ENCODE data around the gene FRS3. TPM values are rescaled to one million over a fixed set of nuclear protein-coding genes. Genes with fewer than 3 reads are reported as not detected.

FRS3 gene
- total and polyA plus RNA-seq, 9 of the 15 experiments (the other 6 are each of a cell fraction or from before 2014, with no cell fraction given) = 0.03 to 3.7 (median 1.6) TPM

GRCh38 chr6:41801380-41801779, 21.7 kb upstream of the FRS3 start (continued):
- TF ChIP-seq ZKSCAN1 (IDR thresholded peaks at IDR 0.05; ENCODE audit: low read depth, low read length) (no peak), MLX (CRISPR knock-in tag; conservative IDR thresholded peaks at IDR 0.05) (no peak), DEAF1 (CRISPR knock-in tag; IDR thresholded peaks at IDR 0.05) (peak; percentile 56), ZBTB40 (IDR thresholded peaks at IDR 0.05) (no peak), ZBTB40 (CRISPR knock-in tag; IDR thresholded peaks at IDR 0.05) (no peak), E2F1 (CRISPR knock-in tag; IDR thresholded peaks at IDR 0.05) (0 out of 2 replicates have a peak, but pooled peaks have one; percentile 41), RFX7 (CRISPR knock-in tag; IDR thresholded peaks at IDR 0.05) (no peak), MEF2D (tag; conservative IDR thresholded peaks at IDR 0.05; ENCODE audit: low read depth) (no peak), NBN (IDR thresholded peaks at IDR 0.05; ENCODE audit: low read depth) (no peak), SMC3 (conservative IDR thresholded peaks at IDR 0.05; ENCODE audit: insufficient read depth, low read depth, low read length) (peak; percentile 56), CREB5 (CRISPR knock-in tag; IDR thresholded peaks at IDR 0.05) (no peak), RAD21 (CRISPR knock-in tag; conservative IDR thresholded peaks at IDR 0.05 in 1 of 2, IDR thresholded peaks at IDR 0.05 in 1 of 2) (peak; percentile 70 to 78), SUPT5H (IDR thresholded peaks at IDR 0.05) (no peak), ZC3H11A (IDR thresholded peaks at IDR 0.05; ENCODE audit: low read depth, low read length) (no peak)

Measured in K562 (cell line).